Central memory CD8-positive, alpha-beta T cell (primary cell): ENCODE data around the gene TMEM184A.

Source experiments
- ATAC-seq: fragments of 150-1000 bp; cut with Tn5 transposase; replicated peaks from 2 replicates; pipeline ENCODE4 v1.10.0; 2022; ENCODE audit warnings: mild to moderate bottlenecking, moderate FRiP score, moderate number of reproducible peaks; ENCODE audit not compliant: poor library complexity, severe bottlenecking; ENCODE audit errors: extremely low read depth
- DNase-seq, 2 donors: peaks; one replicate each; pipeline ENCODE4 v3.0.0; 2021; ENCODE audit warnings: low spot score in 2 of 2
- H3K27ac Mint-ChIP-seq: one replicate; pipeline ENCODE4 v1.8.0; 2022; ENCODE audit warnings: low read depth, mild to moderate bottlenecking, moderate library complexity, mixed read lengths
- H3K27me3 Mint-ChIP-seq: one replicate; pipeline ENCODE4 v1.8.0; 2022; ENCODE audit warnings: mixed read lengths
- H3K36me3 Mint-ChIP-seq: one replicate; pipeline ENCODE4 v1.8.0; 2022; ENCODE audit warnings: mild to moderate bottlenecking, moderate library complexity, mixed read lengths; ENCODE audit not compliant: insufficient read depth
- H3K4me1 Mint-ChIP-seq: one replicate; pipeline ENCODE4 v1.8.0; 2022; ENCODE audit warnings: mixed read lengths
- H3K4me3 Mint-ChIP-seq: one replicate; pipeline ENCODE4 v1.8.0; 2022; ENCODE audit warnings: mild to moderate bottlenecking, moderate library complexity, mixed read lengths
- H3K9me3 Mint-ChIP-seq: one replicate; pipeline ENCODE4 v1.8.0; 2022; ENCODE audit warnings: mixed read lengths

TMEM184A gene

DNA sequence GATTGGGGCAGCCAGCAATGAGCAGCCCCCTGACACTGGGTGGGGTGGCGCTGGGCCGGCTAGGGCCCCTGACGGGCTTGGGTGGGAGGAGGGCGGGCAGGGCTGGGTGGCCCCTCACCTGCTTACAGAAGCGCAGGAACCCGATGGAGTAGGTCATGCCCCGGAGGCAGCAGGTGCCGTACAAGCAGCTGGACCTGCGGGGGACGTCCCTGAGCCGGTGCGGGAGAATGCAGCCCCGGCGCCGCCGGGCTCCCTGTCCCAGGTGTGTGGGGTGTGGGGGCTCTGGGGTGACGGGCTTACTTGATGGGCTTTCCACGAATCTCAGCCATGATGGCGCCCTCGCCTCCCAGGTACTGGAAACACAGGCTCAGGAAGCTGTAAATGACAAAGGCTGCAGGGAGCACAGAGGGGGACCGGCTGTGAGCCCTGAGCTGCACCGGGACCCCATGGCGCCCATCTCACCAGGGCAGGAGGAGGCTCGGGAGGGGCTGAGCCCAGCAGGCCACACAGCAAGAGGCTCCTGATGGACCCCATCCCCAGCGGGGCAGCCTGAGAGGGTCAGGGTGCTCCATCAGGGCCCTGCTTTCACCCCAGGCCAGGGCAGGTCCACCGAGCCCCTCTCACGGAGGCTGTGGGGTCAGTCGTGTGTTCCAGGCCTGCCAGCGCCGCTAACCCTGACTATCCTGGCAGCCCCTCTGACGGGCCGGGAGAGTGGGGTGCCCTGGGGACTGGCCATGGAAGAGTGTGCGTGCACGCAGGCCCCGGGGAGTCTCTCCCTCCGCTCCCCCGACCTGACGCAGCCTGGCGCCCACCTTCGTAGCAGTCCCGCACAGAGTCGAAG is 5.8 kb downstream of the TMEM184A start:
- DNase-seq, result no peak
- peaks cover 14% of the 10 kb centered on the region for H3K36me3 Mint-ChIP-seq
- no peak overlapping the region for H3K4me3 Mint-ChIP-seq
- no peak for ATAC-seq
- H3K4me1 Mint-ChIP-seq, result no peaks in the 10 kb centered on the region
- H3K9me3 Mint-ChIP-seq, result no peaks in the 10 kb centered on the region
- no peaks in the 10 kb centered on the region for H3K27me3 Mint-ChIP-seq
- no peak overlapping the region for H3K27ac Mint-ChIP-seq

DNA sequence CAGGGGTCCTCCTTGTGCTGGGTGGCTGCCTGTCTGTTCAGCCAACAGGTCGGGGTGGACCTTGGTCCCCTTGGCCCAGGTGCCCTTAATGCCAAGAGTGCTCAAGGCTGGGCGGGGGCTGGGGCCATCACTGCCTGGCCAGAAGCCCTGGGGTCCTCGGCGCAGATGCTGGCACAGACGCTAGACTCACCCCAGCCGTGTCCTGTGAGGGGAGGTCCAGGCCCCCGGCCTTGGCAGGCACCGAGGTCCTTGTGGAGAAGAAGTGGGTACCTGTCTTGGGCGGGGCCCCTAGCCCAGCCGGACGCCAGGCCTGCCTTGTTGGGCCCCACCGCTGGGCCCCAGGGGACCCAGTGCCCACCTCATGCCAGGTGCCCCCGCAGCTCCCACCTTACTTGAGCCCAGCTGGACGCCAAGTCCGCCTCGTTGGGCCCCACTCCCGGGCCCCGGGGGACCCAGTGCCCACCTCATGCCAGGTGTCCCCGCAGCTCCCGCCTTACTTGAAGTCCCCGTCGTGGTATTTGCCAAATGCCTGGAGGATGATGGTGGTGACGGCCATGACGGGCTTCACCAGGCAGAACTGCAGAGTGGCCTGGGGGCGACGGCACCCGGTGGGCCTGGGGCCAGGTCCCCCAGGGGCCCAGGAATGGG is 6.5 kb downstream of the TMEM184A start:
- no peak overlapping the region for H3K27ac Mint-ChIP-seq
- H3K4me1 Mint-ChIP-seq, result no peaks in the 10 kb centered on the region
- no peaks in the 10 kb centered on the region for H3K9me3 Mint-ChIP-seq
- ATAC-seq (no peak), DNase-seq (no peak)
- H3K4me3 Mint-ChIP-seq, result no peak overlapping the region
- H3K36me3 Mint-ChIP-seq, result peaks cover 16% of the 10 kb centered on the region
- H3K27me3 Mint-ChIP-seq, result no peaks in the 10 kb centered on the region

DNA sequence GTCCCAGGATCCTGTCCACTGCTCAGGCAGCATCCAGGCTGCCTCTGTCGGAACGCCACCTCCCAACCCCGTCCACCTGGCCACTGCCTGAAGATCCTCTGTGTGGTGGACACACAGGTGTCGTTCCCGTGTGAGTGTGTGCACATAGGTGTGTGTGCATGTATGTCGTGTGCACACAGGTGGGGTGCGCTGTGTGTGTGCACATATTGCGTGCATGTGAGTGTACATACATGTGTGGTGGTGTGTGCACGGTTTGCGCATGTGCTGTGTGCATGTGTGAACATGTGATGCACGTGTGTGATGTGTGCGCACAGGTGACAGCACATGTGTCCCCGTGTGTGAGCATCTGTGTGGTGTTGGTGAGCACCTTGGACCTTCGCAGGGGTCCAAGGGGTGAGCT is 7.1 kb downstream of the TMEM184A start:
- no peak for ATAC-seq
- H3K27ac Mint-ChIP-seq, result no peak overlapping the region
- no peaks in the 10 kb centered on the region for H3K4me1 Mint-ChIP-seq
- no peaks in the 10 kb centered on the region for H3K9me3 Mint-ChIP-seq
- H3K4me3 Mint-ChIP-seq, result no peak overlapping the region
- no peak for DNase-seq
- H3K27me3 Mint-ChIP-seq, result no peaks in the 10 kb centered on the region
- peaks cover 19% of the 10 kb centered on the region for H3K36me3 Mint-ChIP-seq

DNA sequence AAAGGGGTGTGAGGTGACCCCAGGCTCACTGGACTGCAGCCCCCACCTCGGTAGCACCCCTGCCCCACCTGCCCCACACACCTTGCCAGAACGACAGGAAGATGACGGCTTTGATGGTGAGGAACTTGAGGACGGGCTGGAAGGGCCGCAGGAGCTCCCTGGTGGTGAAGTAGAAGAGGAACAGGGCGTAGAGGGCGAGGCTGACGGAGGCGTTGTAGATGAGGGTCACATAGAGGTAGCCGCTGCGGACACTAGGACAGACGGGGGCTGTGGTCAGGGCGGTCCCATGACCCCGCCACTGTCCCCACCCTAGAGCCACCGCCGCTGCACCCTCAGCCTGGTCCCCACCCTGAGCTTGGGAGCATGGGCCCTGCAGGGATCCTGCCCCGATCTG is 7.6 kb downstream of the TMEM184A start:
- ATAC-seq (no peak), DNase-seq (no peak)
- Mint-ChIP-seq H3K4me3 (no peak overlapping the region), H3K27me3 (no peaks in the 10 kb centered on the region), H3K9me3 (no peaks in the 10 kb centered on the region), H3K4me1 (no peaks in the 10 kb centered on the region), H3K36me3 (peaks cover 23% of the 10 kb centered on the region), H3K27ac (no peak overlapping the region)

DNA sequence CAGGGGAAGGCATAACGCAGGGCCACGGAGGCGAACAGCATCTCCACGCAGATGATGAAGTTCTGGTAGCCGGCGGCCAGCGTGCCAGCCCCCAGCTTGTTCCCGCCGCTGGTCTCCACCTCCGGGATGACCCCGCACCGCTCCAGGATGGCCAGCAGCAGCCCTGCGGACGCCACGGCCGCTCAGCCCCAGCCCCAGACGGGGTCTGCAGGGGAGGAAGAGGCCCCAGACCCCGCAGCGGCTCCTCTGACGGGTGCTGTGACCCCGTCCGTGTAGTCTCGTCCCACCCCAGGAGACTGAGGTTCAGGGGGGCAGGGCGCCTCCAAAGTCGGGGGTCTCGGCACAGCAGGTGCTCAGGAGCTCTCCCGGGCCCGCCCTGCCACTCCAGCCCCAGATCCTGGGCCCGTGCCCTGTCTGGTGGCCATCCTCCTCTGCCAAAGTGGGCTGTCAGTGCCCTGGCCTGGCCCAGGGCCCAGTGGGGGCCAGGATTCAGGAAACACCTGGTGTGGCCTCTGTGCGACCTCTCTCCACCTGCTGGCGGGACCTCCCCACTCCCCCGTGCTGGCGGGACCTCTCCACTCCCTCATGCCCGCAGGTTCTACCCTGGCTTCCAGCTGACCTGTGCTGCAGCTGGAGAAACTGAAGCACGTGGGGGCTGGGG is 8.1 kb downstream of the TMEM184A start:
- H3K27me3 Mint-ChIP-seq, result no peaks in the 10 kb centered on the region
- no peaks in the 10 kb centered on the region for H3K9me3 Mint-ChIP-seq
- H3K27ac Mint-ChIP-seq, result no peak overlapping the region
- no peak for ATAC-seq
- no peak for DNase-seq
- no peak overlapping the region for H3K4me3 Mint-ChIP-seq
- peaks cover 23% of the 10 kb centered on the region for H3K36me3 Mint-ChIP-seq
- no peaks in the 10 kb centered on the region for H3K4me1 Mint-ChIP-seq

DNA sequence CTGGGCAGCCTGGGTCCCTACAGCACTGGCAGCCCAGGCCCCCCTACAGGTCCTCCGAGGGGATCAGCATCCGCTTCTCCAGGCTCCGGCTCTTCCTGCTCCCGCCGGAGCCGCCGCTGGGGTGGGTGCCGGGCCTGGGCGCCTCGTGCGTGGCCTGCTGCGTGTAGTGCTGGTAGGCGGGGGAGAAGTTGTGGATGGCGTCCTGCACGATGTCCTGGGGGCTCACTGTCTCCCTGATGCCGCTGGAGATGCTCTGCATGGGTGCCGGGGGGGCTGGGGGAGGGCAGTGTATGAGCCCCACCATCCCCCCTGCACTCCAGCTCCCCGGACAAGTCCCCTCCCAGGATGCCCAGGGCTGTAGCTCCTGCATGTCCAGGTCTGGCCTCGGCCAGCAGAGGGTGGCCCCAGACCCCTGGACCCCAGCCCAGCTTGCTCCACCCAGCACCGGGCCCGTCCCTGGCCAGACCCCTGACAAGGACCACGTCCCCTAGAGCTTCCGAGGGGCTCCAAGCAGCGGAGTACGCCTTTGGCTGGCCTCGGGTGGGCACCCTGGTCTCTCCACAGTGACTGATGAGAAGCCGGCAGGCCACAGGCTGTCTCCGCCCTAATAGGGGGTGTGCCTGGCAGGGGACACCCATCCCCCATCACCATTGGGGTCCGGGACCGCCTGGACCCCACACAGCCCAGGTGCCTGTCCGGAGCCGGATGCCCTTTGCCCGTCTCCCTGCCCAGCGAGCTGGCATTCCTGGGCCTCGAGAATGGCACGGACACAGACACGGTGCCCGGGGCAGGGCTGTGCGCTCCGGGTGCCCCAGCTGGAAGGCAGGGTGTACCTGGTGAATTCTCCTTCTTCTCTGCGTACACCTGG is 8.9 kb downstream of the TMEM184A start:
- no peak for ATAC-seq
- no peaks in the 10 kb centered on the region for H3K4me1 Mint-ChIP-seq
- H3K4me3 Mint-ChIP-seq, result no peak overlapping the region
- H3K27ac Mint-ChIP-seq, result no peak overlapping the region
- H3K9me3 Mint-ChIP-seq, result no peaks in the 10 kb centered on the region
- peaks cover 26% of the 10 kb centered on the region for H3K36me3 Mint-ChIP-seq
- H3K27me3 Mint-ChIP-seq, result no peaks in the 10 kb centered on the region
- DNase-seq, result no peak

DNA sequence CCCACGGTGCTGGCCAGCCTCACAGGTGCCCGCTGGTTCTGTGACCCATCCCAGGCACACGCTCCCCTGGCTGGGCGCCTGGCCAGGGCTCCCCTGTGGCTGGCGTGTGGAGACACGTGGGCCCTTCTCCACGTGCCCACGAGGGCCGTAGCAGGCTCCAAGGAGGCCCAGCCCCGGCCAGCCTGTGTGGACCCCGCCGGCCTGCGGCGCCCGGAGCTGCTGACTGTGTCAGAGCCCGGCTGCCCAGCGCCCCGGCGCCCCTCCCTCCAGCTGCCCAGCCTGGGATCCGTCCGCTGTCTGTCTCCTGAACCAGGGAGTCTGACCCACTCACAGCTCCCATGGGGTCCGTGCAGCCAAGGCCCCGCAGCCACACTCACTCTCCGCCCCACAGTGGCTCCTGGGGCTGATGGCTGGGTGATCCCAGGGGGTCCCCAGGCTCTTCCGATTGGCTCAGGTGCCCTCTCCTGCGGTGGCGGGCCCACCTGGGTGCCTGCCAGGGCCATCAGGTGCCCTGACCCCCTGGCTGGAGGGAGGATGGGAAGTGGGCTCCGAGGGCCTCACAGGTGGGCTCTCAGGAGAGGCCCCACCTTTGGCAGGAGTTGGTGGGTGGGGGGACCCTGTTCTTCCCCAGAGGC is 9.6 kb downstream of the TMEM184A start:
- Mint-ChIP-seq H3K27ac (no peak overlapping the region), H3K4me1 (no peaks in the 10 kb centered on the region), H3K27me3 (no peaks in the 10 kb centered on the region), H3K4me3 (no peak overlapping the region), H3K36me3 (peaks cover 33% of the 10 kb centered on the region), H3K9me3 (no peaks in the 10 kb centered on the region)
- no peak for ATAC-seq
- no peak for DNase-seq

DNA sequence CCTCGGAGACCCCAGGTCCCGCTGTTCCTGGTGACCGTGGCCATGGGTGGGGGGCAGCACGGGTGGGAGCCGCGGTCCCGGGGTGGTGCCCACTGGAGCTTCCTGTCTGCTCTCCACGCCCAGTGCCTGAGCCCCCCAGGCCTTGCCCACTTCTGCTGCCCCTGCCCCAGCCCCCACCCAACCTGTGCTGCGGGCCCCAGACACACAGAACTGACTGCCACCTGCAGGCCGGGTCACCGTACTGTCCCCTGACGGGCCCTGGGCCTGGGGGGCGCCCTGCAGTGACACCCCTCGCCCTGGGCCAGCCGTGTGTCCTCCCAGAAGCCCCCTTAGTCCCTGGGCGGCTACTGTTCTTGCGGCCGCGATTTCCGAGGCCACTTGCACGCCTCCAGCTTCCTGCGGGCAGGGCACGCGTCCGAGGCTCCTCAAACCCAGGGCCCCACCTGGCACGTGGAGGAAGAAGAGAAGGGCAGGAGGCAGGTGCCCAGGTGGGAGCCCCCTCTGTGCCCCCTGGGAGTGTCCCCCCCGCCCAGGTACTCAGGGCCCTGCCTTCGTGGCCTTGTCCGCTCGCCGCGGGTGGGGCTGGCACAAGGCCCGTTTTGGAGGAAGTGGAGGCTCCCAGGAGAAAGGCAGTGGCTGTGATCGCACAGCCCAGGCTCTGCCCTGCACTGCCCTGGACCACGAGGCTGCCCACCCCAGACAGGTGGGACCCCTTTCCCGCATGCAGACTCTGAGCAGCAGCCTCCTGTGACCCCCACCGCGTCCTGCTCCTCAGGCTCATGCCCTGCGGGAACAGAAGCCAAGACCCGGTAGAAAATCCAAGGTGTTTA is 10.4 kb downstream of the TMEM184A start:
- Mint-ChIP-seq H3K36me3 (peaks cover 39% of the 10 kb centered on the region), H3K9me3 (no peaks in the 10 kb centered on the region), H3K27ac (no peak overlapping the region), H3K27me3 (no peaks in the 10 kb centered on the region), H3K4me1 (no peaks in the 10 kb centered on the region), H3K4me3 (no peak overlapping the region)
- ATAC-seq, result no peak
- no peak for DNase-seq

DNA sequence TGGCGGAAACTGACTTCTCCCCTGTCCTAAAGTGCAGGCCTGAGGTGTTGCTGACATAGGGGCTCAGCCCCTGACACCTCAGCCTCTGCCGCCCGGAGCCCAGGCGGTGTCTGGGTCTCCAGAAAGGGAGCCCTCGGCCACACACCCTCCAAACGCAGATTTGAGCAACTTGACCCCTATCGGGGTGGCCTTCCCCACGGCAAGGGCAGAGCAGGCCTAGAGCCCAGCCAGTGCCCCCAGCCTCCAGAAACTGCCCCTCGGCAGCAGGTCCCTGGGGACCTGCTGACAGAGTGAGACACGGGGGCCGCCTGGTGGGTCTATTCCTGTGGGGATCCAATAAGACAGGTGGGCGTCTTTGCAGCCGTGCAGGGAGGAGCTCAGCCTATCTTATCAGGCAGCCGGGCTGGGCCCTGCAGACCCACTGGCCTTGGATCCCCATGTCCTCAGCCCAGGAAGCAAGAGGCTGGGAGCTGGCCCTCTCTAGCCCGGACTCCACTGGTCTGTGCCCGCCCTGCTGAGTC is 11.0 kb downstream of the TMEM184A start:
- DNase-seq (no peak), ATAC-seq (no peak)
- H3K4me1 Mint-ChIP-seq, result no peaks in the 10 kb centered on the region
- H3K36me3 Mint-ChIP-seq, result peaks cover 39% of the 10 kb centered on the region
- no peaks in the 10 kb centered on the region for H3K27me3 Mint-ChIP-seq
- no peak overlapping the region for H3K4me3 Mint-ChIP-seq
- no peak overlapping the region for H3K27ac Mint-ChIP-seq
- H3K9me3 Mint-ChIP-seq, result no peaks in the 10 kb centered on the region

DNA sequence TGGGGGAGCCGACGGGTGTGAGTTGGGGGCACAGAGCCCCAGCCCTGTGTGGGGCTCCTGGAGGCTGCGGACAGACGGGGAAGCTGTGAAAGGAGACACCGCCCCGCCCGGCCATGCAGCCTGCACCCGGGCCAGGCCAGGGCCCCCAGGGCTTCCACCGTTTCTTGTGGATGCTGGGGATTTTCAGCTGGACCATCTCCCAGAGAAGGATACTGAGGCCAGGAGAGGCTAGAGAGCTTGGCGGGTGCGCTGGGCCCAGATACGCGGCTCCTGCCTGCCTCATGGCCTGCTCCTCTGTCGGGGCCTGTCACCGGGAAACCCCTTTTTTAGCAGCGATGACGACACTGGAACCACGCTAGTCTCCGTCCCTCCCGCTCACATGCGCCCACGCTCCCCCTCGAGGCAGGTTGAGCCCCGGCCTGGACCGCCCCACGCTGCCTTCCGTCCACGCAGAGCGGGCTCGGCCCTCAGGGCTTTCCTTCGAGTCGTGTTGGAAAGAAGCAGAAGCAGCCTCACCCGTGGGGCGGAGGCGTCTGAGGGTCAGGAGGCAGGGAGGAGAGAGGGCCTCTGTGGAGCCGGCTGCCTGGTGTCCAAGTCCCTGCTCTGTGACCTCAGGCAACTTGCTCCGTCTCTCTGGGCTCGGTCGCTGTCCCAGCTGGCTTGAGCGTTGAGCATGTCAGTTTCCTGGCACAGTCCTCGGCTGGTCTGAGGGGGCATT is 11.7 kb downstream of the TMEM184A start:
- Mint-ChIP-seq H3K9me3 (no peaks in the 10 kb centered on the region), H3K4me1 (no peaks in the 10 kb centered on the region), H3K27ac (no peak overlapping the region), H3K27me3 (no peaks in the 10 kb centered on the region), H3K4me3 (no peak overlapping the region), H3K36me3 (peaks cover 42% of the 10 kb centered on the region)
- ATAC-seq (no peak), DNase-seq (no peak)

DNA sequence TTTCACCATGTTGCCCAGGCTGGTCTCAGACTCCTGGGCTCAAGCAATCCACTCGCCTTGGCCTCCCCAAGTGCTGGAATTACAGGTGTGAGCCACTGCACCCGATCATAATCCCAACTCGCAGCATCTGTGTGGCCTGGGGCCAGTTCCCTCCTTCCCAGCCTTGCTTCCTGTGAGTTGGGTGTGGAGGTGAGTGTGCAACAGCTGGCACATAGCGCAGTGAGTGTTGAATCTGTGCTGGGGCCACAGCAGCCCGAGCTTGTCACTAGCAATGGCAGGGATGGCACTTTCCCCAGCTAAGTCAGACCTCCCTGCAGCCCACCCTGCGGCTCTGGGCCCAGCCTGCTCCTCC is 12.2 kb downstream of the TMEM184A start:
- Mint-ChIP-seq H3K4me3 (no peak overlapping the region), H3K9me3 (no peaks in the 10 kb centered on the region), H3K36me3 (peaks cover 44% of the 10 kb centered on the region), H3K27me3 (no peaks in the 10 kb centered on the region), H3K4me1 (no peaks in the 10 kb centered on the region), H3K27ac (no peak overlapping the region)
- DNase-seq, result no peak
- ATAC-seq, result no peak
